Activated naive CD4-positive, alpha-beta T cell (primary cell): ENCODE data around the gene PATZ1.

Source experiments
- DNase-seq, 4 experiments: peaks; one replicate each; lab custom pipeline; 2025; lab: John Stamatoyannopoulos, UW

The PATZ1 gene

DNA sequence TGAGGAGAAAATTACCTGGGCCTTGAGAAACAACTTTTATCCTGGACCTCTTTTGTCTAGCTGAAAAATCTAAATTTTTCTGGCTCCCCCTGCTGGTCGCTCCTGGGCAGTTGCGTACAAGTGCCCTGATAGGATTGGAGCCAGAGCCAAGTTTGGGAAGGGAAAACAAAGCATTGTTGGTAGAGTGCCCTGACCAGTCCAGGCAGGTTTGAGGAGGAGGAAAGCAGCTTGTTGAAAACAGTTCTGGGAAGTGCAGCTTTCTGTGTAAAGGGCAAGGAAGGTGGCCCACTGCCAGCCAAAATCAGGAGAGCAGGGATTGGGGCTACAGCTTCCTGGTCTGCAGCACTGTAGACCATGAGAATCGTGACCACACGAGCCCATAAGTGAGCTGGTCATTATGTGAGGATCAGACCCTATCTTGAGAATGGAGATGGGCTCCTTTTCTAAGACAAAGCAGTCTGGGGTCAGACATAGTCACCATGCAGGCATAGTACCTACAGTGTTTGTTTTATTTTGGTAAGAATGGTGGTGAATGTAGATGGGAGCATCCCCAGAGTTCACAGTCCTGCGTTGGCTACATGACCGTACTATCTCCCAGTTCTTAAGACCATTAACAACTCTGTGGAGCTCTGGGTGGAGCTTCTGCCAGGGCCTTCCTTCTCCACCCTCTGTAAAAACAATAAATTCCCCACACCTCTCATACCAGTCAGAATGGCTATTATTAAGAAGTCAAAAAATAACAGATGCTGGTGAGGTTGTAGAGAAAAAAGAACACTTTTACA, 32.6 kb downstream of the PATZ1 start:
- peak in 3 of 4 experiments; percentile 30 to 59 (median 56) for DNase-seq

DNA sequence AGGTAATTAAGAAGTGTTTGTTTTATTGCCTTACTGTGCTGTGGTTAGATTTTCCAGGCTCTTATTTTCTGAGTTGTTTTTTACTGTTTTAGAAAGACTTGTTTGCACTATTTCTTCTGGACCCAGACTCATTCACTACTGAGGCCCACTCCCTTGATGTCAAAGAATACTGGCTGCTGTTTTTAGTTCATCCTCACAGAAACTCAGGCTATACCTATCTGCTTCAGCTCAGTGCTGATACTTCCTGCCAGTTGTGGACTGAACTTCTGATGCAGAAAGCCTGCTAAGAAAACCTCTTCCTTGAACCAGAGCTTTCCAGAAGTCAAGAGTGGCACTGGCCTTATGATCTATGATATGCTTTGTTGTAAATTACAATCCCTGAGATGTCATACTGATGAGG, 38.0 kb downstream of the PATZ1 start:
- DNase-seq, result no peak

DNA sequence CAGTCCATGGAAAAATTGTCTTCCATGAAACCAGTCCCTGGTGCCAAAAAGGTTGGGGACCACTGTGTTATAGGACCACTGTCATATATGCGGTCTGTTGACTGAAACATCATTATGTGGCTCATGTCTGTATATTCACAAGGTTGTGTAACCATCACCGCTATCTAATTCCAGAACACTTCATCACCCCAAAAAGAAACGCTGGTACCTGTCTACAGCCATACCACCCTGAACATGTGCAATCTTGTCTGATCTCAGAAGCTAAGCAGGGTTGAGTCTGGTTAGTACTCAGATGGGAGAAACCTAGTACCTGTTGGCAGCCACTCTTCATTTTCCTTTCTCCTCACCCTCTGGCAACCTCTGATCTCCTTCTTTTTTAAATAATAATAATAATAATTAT, 41.0 kb downstream of the PATZ1 start:
- no peak for DNase-seq

- DNase-seq, result no peak
These were observed 43.6 kb downstream of the PATZ1 start for GRCh38 chr22:31302537-31302936.

GRCh38 chr22:31302006-31302405, 44.1 kb downstream of the PATZ1 start:
- no peak for DNase-seq

GRCh38 chr22:31300896-31301295, 45.2 kb downstream of the PATZ1 start:
- no peak for DNase-seq

- DNase-seq, result no peak
These were observed 50.1 kb downstream of the PATZ1 start for GRCh38 chr22:31295831-31296657.

DNA sequence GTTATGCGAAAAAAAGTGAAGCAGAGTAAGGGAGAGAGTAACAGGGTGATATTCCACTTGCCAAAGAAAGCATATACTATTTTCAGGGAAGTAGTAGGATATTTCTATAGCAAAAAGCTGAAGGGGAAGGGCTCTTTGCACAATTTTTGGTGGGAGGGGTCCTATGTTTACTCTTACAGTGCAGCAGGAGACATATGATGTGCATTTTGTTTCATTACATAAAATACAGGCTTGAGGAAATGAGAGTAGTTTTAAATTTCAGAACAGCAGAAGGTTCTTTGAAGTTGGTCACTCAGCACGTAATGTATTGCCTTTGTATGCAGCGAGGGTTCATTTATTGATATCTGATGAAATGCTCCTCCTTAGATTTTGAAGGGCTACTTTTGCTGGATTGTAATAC, 50.8 kb downstream of the PATZ1 start:
- DNase-seq, result no peak

GRCh38 chr22:31292236-31292989, 53.7 kb downstream of the PATZ1 start, which contains the start of gene PIK3IP1:
TSS of gene PIK3IP1 (minus strand) at chr22:31292488. CDS start at chr22:31292344, 144 bp downstream.
- peak in 3 of 4 experiments; percentile 55 to 88 (median 87) for DNase-seq

DNA sequence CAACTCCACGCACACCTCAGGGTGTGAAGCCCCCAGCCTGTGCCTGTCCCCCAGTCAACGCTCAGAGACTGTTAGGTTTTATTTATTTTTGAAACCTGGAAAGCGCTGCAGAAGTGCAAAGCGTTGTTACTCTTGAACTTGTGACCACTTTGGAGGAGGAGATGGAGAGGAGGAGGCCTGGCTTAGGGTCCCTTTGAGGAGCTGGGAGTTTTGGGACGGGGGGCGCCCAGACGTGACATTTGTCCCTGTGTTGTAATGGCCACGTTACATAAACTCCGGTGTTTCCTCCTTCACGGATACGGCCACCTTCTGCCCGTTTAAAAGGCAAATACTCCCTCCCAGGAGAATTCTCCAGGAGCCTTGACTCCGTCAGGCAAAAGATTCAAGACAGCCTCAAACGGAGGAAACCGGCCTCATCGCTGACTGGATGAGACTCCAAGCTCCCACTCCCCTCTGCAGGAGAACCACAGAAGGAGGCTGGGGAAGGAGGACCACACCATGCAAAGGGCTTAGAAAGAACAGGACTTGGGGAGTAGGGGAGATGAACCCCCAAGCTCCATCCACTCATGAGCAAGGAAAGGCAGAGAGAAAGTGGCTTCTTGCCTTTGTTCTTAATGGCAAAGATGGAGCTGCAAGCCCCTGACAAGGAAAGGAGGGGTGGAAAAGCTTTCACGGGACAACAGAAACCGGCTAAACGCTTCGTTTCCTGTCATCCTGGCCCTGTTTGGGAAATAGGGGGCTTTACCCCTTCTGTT, 54.5 kb downstream of the PATZ1 start:
- DNase-seq, result no peak

DNA sequence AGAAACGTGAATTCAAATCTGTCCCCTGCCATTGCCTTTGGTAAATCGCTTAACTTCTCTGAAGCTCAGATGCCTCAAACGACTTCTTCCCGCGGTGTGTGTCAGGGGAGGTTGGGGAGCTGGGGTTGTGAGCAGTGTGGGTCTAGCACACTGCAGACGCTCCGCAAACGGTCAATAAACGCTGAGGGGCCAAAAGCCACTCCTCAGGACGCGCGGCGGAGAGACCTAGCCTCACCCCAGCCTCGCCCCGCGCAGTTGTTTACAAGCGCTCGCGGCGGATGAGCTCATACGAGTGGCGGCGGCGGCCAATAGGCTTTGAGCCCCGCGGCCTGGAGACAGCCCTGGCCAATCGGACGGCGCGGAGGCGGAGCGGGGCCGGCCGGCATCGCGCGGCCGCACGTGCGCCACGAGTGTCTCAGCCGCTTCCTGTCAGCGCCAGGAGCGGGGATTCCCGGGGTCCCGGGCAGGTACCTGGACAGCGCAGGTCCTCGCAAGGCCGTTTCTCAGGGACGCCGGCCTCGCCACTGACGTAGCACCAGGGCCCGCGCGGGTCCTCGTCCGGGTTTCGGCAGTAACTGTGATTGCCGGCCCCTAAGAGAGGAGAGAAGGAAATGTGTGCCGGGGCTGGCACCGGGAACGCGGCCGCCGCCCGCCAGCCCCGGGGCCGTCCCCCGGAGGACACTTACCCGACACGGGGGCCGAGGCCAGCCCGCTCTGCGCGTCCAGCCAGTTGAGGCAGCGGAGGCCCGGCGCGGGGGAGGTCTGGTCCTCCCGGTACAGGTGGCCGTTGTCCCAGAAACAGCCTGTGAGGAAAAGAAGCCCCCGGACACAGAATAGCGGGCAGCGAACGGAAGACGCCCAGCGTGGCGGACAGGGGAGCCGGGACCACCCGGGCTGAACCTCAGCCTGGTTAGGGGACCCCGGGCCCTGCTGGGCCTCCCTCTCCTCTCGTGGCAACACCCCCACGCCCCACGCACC, 55.4 kb downstream of the PATZ1 start:
- peak; percentile 71 to 96 (median 91) for DNase-seq

- peak in 2 of 4 experiments; percentile 19 to 25 for DNase-seq
These were observed 56.8 kb downstream of the PATZ1 start for GRCh38 chr22:31289344-31289743.

GRCh38 chr22:31288496-31289240, 57.5 kb downstream of the PATZ1 start:
- DNase-seq, result no peak

GRCh38 chr22:31287818-31288495, 58.2 kb downstream of the PATZ1 start:
- DNase-seq, result no peak

GRCh38 chr22:31286360-31287255, 59.5 kb downstream of the PATZ1 start:
- peak in 2 of 4 experiments; percentile 39 to 40 for DNase-seq

GRCh38 chr22:31284281-31285155, 61.6 kb downstream of the PATZ1 start:
- DNase-seq, result no peak
